ENCODE data around the gene CAMK2B. TPM values are rescaled to one million over a fixed set of nuclear protein-coding genes. Genes with fewer than 3 reads are reported as not detected.

The CAMK2B gene
- total RNA-seq, 4 donors from 2014 or later = 35.3 to 64.8 (median 46.0) TPM

GRCh38 chr7:44194562-44195145, 130.7 kb downstream of the CAMK2B start:
- TF ChIP-seq CTCF (IDR thresholded peaks at IDR 0.05 in 4 of 5, conservative IDR thresholded peaks at IDR 0.05 in 1 of 5) = no peak
- TF ChIP-seq POLR2A (IDR thresholded peaks at IDR 0.05) = no peak
- DNase-seq (no peak), ATAC-seq (no peak)
- no peak overlapping the region for H3K27ac ChIP-seq
- intact Hi-C loops (cut with DNase I; ENCODE audit: low total_unique reads) = no loop called here
- H3K9me3 ChIP-seq = no peaks in the 10 kb centered on the region
- no peaks in the 10 kb centered on the region for H3K36me3 ChIP-seq
- H3K4me1 ChIP-seq = no peaks in the 10 kb centered on the region
- no peaks in the 10 kb centered on the region for H3K27me3 ChIP-seq
- H3K4me3 ChIP-seq = no peak overlapping the region
- in situ Hi-C loops (cut with MboI; ENCODE audit: low sequenced_read_pairs in 4 of 4) = no loop called here

- in situ Hi-C loops (cut with MboI; ENCODE audit: low sequenced_read_pairs in 4 of 4) = no loop called here
- no peaks in the 10 kb centered on the region for H3K9me3 ChIP-seq
- no peaks in the 10 kb centered on the region for H3K27me3 ChIP-seq
- no peaks in the 10 kb centered on the region for H3K4me1 ChIP-seq
- no peaks in the 10 kb centered on the region for H3K36me3 ChIP-seq
- no peak for ATAC-seq
- no peak overlapping the region for H3K4me3 ChIP-seq
- DNase-seq = no peak
- intact Hi-C loops (cut with DNase I; ENCODE audit: low total_unique reads) = no loop called here
- H3K27ac ChIP-seq = no peak overlapping the region
- no peak for TF ChIP-seq POLR2A (IDR thresholded peaks at IDR 0.05)
- TF ChIP-seq CTCF (IDR thresholded peaks at IDR 0.05 in 4 of 5, conservative IDR thresholded peaks at IDR 0.05 in 1 of 5) = no peak
Observed at GRCh38 chr7:44194069-44194468, 131.3 kb downstream of the CAMK2B start.

DNA sequence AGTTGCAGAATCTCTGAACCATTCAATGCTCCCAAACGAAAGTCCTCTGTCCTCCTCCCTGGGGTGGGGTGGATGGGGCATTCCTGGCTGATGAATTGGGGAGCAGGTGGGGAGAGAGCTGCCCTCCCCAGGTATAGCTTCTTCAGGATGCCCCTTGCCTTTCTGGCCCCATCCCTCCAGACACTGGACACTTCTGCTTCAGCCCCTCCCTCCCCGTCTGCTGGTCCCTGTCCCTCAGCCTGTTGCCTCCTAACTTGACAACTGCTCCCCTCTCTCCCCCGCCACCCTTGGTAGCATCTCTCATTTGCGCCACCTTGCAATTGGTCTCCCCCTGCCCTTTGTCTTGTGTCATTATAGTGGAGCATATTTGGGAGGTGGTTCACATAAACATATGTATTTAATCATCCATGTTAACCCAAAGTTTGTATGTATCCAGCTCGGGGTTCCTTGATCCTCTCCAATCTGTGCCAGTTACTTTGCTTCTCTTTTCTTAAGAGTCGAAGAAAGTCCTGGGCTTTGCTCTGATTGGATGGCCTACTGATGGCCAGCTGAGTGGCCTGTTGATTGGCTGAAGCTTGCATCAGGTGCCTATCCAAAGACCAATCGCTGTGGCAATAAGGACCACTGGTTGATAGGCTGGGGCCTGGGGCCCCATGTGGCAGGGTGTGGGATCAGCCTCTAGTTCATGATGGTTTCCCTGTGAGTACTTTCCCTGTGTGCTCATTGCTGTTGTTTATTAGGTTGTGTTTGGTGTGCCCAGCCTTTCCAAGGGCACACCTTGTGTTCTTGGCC, 132.2 kb downstream of the CAMK2B start:
- H3K4me1 ChIP-seq = no peaks in the 10 kb centered on the region
- no peak overlapping the region for H3K27ac ChIP-seq
- H3K4me3 ChIP-seq = no peak overlapping the region
- no peaks in the 10 kb centered on the region for H3K9me3 ChIP-seq
- intact Hi-C loops (cut with DNase I; ENCODE audit: low total_unique reads) = no loop called here
- in situ Hi-C loops (cut with MboI; ENCODE audit: low sequenced_read_pairs in 4 of 4) = no loop called here
- no peaks in the 10 kb centered on the region for H3K27me3 ChIP-seq
- TF ChIP-seq CTCF (IDR thresholded peaks at IDR 0.05 in 4 of 5, conservative IDR thresholded peaks at IDR 0.05 in 1 of 5) (no peak), POLR2A (IDR thresholded peaks at IDR 0.05) (no peak)
- DNase-seq (no peak), ATAC-seq (no peak)
- no peaks in the 10 kb centered on the region for H3K36me3 ChIP-seq

DNA sequence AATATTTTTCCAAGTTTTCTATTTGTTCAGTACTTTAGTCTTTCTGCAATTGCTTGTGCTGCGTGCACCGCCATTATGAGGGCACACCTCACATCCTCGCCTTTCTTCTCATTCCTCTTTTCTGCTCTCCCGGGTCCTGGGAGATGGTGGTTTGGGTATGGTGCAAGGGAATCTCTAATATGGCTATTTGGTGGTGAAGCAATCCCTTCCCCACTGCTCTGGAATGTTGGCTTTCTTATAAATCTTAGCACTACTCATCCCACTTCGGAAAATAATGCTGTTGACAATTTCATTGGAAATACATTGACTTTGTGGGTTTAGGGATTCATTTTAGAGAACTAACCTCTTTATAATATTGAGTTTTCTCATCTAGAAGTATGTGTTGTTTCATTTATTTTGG, 134.2 kb downstream of the CAMK2B start:
- Histone ChIP-seq H3K4me3 (no peak overlapping the region), H3K36me3 (no peaks in the 10 kb centered on the region), H3K27me3 (no peaks in the 10 kb centered on the region), H3K9me3 (no peaks in the 10 kb centered on the region), H3K27ac (no peak overlapping the region), H3K4me1 (no peaks in the 10 kb centered on the region)
- intact Hi-C loops (cut with DNase I; ENCODE audit: low total_unique reads) (no loop called here), in situ Hi-C loops (cut with MboI; ENCODE audit: low sequenced_read_pairs in 4 of 4) (no loop called here)
- ATAC-seq = no peak
- TF ChIP-seq CTCF (IDR thresholded peaks at IDR 0.05 in 4 of 5, conservative IDR thresholded peaks at IDR 0.05 in 1 of 5) (no peak), POLR2A (IDR thresholded peaks at IDR 0.05) (no peak)
- DNase-seq = no peak

Data from gastrocnemius medialis (tissue), 4 donors.